Measurements from ENCODE around the gene GSE1. TPM values are rescaled to one million over a fixed set of nuclear protein-coding genes. Genes with fewer than 3 reads are reported as not detected.

The GSE1 gene
- total and polyA plus RNA-seq, 2 of the 13 experiments (the other 11 are each of a cell fraction or from before 2014, with no cell fraction given) = 16.1 to 31.2 TPM

GRCh38 chr16:85610446-85611193 lies 2.5 kb upstream of the GSE1 start:
- CTCF ChIA-PET (ENCODE audit: low intra/inter-chr PET ratio, low total read pairs) = interaction anchor here (1.1 to 5.1 kb wide), 7 partner anchors 119 to 241 kb away, joined by 3 to 93 read pairs (median 9); no protein-coding TSS in a partner anchor
- peak; percentile 75 for FAIRE-seq
- TSS peak; percentile 73 for BruUV-seq (replicated peaks)
- no peaks in the 10 kb centered on the region for H3K9me3 ChIP-seq (ENCODE audit: low read length)
- POLR2A ChIA-PET = interaction anchor here (0.6 to 2.0 kb wide), 5 partner anchors 54 to 193 kb away, joined by 3 to 10 read pairs (median 3); no protein-coding TSS in a partner anchor
- peak overlapping the region; percentile 41 for H3K27ac ChIP-seq (ENCODE audit: extremely low read length, insufficient read depth, low read length)
- peaks cover 16% of the 10 kb centered on the region for H3K79me2 ChIP-seq (ENCODE audit: insufficient read depth, low read length)
- DNase-seq (ENCODE audit: low spot score) = peak; percentile 82
- peaks cover 39% of the 10 kb centered on the region for H4K20me1 ChIP-seq (ENCODE audit: insufficient read depth, low read length)
- WGBS (ENCODE audit: low lambda C conversion rate) = 4% methylated on average over 22 of the region's 39 CpGs
- in situ Hi-C loops (cut with HindIII; ENCODE audit: extremely low pct_ligation_motif_present, low pct_unique_long_range_greater_than_20kb) (no loop called here), intact Hi-C loops (cut with micrococcal nuclease; ENCODE audit: unreplicated experiment) (loop anchor here (1.0 to 10.0 kb wide), 7 partner anchors 54 to 216 kb away; no protein-coding TSS in a partner anchor)
- H3K9ac ChIP-seq (ENCODE audit: insufficient read depth, low read depth, low read length) = peak overlapping the region; percentile 21; the same call in 1 of the 2 replicates
- H3K36me3 ChIP-seq (replicated peaks in 1 of 2; ENCODE audit: control insufficient read depth in 1 of 2, insufficient read depth in 2 of 2, low read length in 2 of 2) = peaks cover 0 to 7% of the 10 kb centered on the region in 2 experiments; a peak in 1 of 5 replicates
- H3K4me2 ChIP-seq (ENCODE audit: low read depth, low read length) = peak overlapping the region; percentile 92
- ATAC-seq = peak; percentile 53
- H3K27me3 ChIP-seq (ENCODE audit: control insufficient read depth in 1 of 2, insufficient read depth in 2 of 2, low read length in 2 of 2) = no peaks in the 10 kb centered on the region
- H2AFZ ChIP-seq (ENCODE audit: low read length) = no peak overlapping the region
- peak overlapping the region; percentile 70 to 82 (median 76) for H3K4me3 ChIP-seq (replicated peaks in 1 of 3; ENCODE audit: insufficient read depth in 1 of 3, low read depth in 2 of 3, low read length in 3 of 3)
- H3K4me1 ChIP-seq (ENCODE audit: insufficient read depth, low read length) = peaks cover 24% of the 10 kb centered on the region
- TF ChIP-seq TCF7 (IDR thresholded peaks at IDR 0.05; ENCODE audit: low read depth) = 0 out of 2 replicates have a peak, but pooled peaks have one; percentile 15
- TF ChIP-seq ZSCAN22 (CRISPR knock-in tag; IDR thresholded peaks at IDR 0.05) = 0 out of 2 replicates have a peak, but pooled peaks have one; percentile 23
- peak; percentile 64; the same call in 1 of the 2 replicates for TF ChIP-seq IRF9 (CRISPR knock-in tag; IDR thresholded peaks at IDR 0.05; ENCODE audit: borderline replicate concordance)
- TF ChIP-seq MXD4 (CRISPR knock-in tag; IDR thresholded peaks at IDR 0.05) = peak; percentile 78
- TF ChIP-seq CTCF (CRISPR knock-in tag; IDR thresholded peaks at IDR 0.05) = peak; percentile 97
- peak; percentile 73; the same call in 1 of the 2 replicates for TF ChIP-seq ZNF788 (CRISPR knock-in tag; IDR thresholded peaks at IDR 0.05; ENCODE audit: borderline replicate concordance)
- peak; percentile 49 for TF ChIP-seq ZHX2 (IDR thresholded peaks at IDR 0.05; ENCODE audit: low read depth)
- no peak for TF ChIP-seq ZHX2 (CRISPR knock-in tag; IDR thresholded peaks at IDR 0.05; ENCODE audit: borderline replicate concordance)
- peak; percentile 80; the same call in 1 of the 2 replicates for TF ChIP-seq KDM2A (CRISPR knock-in tag; IDR thresholded peaks at IDR 0.05; ENCODE audit: borderline replicate concordance, low read depth)
- 0 out of 2 replicates have a peak, but pooled peaks have one; percentile 45 for TF ChIP-seq RCOR2 (CRISPR knock-in tag; IDR thresholded peaks at IDR 0.05)
- TF ChIP-seq PLSCR1 (CRISPR knock-in tag; IDR thresholded peaks at IDR 0.05; ENCODE audit: borderline replicate concordance) = no peak
